Spleen (tissue), 11 donors: ENCODE results near the gene GDPD5. TPM values are rescaled to one million over a fixed set of nuclear protein-coding genes. Genes with fewer than 3 reads are reported as not detected.

ENCODE experiments used
- DNase-seq: peaks from one replicate; pipeline ENCODE4 v3.0.0-alpha.2; 2020
- H3K27ac ChIP-seq, 8 donors: fragments of 200-600 bp; sonication (generic) in 7 of 8; 1 replicate in 4 of 8; 2 replicates in 4 of 8; pipeline versions ENCODE4 v1.5.0 to v1.8.0; 2016 to 2021; ENCODE audit warnings: inconsistent platforms in 4 of 8, mild to moderate bottlenecking in 4 of 8, moderate library complexity in 1 of 8
- H3K27me3 ChIP-seq, 7 donors: fragments of 200-600 bp; sonication (generic) in 6 of 7; replicated peaks in 1 of 7; 1 replicate in 4 of 7; 2 replicates in 3 of 7; pipeline versions ENCODE4 v1.5.0 to v1.8.0; 2016 to 2021; ENCODE audit warnings: inconsistent platforms in 3 of 7, mild to moderate bottlenecking in 1 of 7
- H3K36me3 ChIP-seq, 6 donors: fragments of 200-600 bp; sonication (generic) in 5 of 6; 1 replicate in 4 of 6; 2 replicates in 2 of 6; pipeline versions ENCODE4 v1.5.0 to v1.8.0; 2016 to 2021; ENCODE audit warnings: inconsistent platforms in 2 of 6
- H3K4me1 ChIP-seq, 6 donors: fragments of 200-600 bp; sonication (generic) in 5 of 6; 1 replicate in 3 of 6; 2 replicates in 3 of 6; pipeline versions ENCODE4 v1.5.0 to v1.8.0; 2016 to 2021; ENCODE audit warnings: inconsistent platforms in 3 of 6
- H3K4me3 ChIP-seq, 8 donors: fragments of 200-600 bp; sonication (generic) in 7 of 8; 1 replicate in 4 of 8; 2 replicates in 4 of 8; pipeline versions ENCODE4 v1.5.0 to v1.8.0; 2016 to 2021; ENCODE audit warnings: inconsistent platforms in 4 of 8, mild to moderate bottlenecking in 4 of 8, moderate library complexity in 2 of 8
- H3K9me3 ChIP-seq, 8 donors: fragments of 200-600 bp; sonication (generic) in 7 of 8; 1 replicate in 4 of 8; 2 replicates in 4 of 8; pipeline versions ENCODE4 v1.5.0 to v1.8.0; 2016 to 2021; ENCODE audit warnings: inconsistent platforms in 4 of 8
- CTCF ChIP-seq, 11 experiments: fragments of 200-600 bp in 7 of 11; fragments of 450-650 bp in 4 of 11; sonication (generic) in 4 of 11; IDR thresholded peaks in 8 of 11; conservative IDR thresholded peaks in 3 of 11; 1 replicate in 7 of 11; 2 replicates in 4 of 11; pipeline versions ENCODE4 v1.4.0 to v1.8.0; 2016 to 2021; ENCODE audit warnings: antibody characterized with exemption in 11 of 11, inconsistent platforms in 4 of 11, mild to moderate bottlenecking in 1 of 11
- POLR2A ChIP-seq, 3 donors: fragments of 450-650 bp; IDR thresholded peaks; one replicate each; pipeline ENCODE4 v1.5.1; 2017; ENCODE audit warnings: antibody characterized with exemption in 3 of 3, mild to moderate bottlenecking in 1 of 3
- POLR2AphosphoS5 ChIP-seq, 3 donors: sonication (generic); formaldehyde crosslinking; IDR thresholded peaks; one replicate each; pipeline ENCODE4 v1.5.1; 2017; ENCODE audit warnings: antibody characterized with exemption in 3 of 3
- WGBS, 5 donors: extraction: QIAGEN DNeasy Blood & Tissue Kit in 3 of 5; methylation state at CpG; one replicate each; pipeline versions ENCODE4 v1.1.5 to v1.1.7; 2013 to 2018; 5-methylcytosine and 5-hydroxymethylcytosine counted together
- intact Hi-C: fragments of 100-400 bp; cut with DNase I; formaldehyde crosslinking; loops from one replicate; pipeline ENCODE4 v1.15.0; 2023; ENCODE audit warnings: low total_unique reads
- polyA plus RNA-seq, 3 donors: library from polyadenylated mRNA; stranded (reverse); fragments of 200-250 nt; gene quantifications; one replicate each; pipeline ENCODE4 v1.2.1, GENCODE V29; 2013
- total RNA-seq, 7 donors: library from RNA; depleted of rRNA in 3 of 7; stranded (reverse); fragments of >200 nt in 3 of 7; fragmentation: NEBNext Ultra II Directional in 4 of 7; extraction: Animal tissue kit (Norgen Biotek cat#: 25700) in 4 of 7; gene quantifications; one replicate each; pipeline versions ENCODE4 v1.1.0 to v1.2.1, GENCODE V29; 2016 to 2021
- donor health status: healthy with polysubstance abuse.
- donor health status: DM: no; HTN: no; CAD: no; lungs with moderate emphysema.
- donor health status: DM: no; HTN: no; CAD: no.
- donor health status: Bipolar disorder and iron deficiency.
- donor health status: healthy.
- donor health status: DM: no; HTN: no; CAD: no.
- donor health status: DM: yes; HTN: yes; CAD: no.

GDPD5 gene
- total and polyA plus RNA-seq, 10 donors: 44.6 to 273 (median 146) TPM

DNA sequence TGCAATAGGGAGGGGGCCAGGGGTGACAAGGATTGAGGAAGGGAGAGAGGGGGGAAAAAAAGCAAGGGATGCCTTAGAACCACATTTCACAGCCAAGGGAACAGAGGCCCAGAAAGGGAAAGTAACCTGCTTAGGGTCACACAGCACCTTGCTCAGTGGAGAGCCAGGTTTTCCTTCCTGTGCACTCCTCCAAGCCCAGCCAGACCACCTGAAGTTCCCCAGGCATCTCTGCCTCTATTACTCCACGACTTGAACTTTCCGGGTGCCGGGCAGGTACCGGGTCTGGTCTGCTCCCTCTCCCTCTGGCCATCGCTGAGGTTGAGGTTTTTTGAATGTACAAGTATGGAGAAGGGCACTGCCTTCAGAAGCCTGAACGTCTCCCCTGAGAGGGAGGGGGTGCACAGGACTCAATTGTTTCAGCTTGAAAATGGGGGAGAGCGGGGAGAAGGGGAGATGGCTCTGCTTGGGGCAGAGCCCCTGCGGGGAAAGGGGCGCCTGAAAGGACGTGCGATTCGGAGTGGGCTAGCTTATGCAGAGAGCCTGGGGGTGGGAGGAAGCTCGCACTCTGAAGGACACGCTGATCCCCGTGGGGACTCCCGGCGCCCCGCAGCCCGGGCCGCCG is 35.8 kb upstream of the GDPD5 start:
- Histone ChIP-seq H3K4me3 (peak overlapping the region; percentile 72 to 91 (median 76)), H3K9me3 (no peaks in the 10 kb centered on the region), H3K27me3 (peaks cover 0 to 13% (median 0%) of the 10 kb centered on the region in 7 donors), H3K36me3 (peaks cover 0 to 8% (median 5%) of the 10 kb centered on the region in 6 donors), H3K4me1 (peaks cover 42 to 90% (median 63%) of the 10 kb centered on the region in 6 donors), H3K27ac (peak overlapping the region; percentile 93 to 98 (median 95))
- TF ChIP-seq CTCF (IDR thresholded peaks at IDR 0.05 in 8 of 11, conservative IDR thresholded peaks at IDR 0.05 in 3 of 11): no peak
- no peak for TF ChIP-seq POLR2AphosphoS5 (IDR thresholded peaks at IDR 0.05)
- TF ChIP-seq POLR2A (IDR thresholded peaks at IDR 0.05): no peak
- intact Hi-C loops: no loop called here
- no peak for DNase-seq
- WGBS, 5 donors: 14 to 20% (median 16%) methylated on average over 19 to 21 of the region's 21 CpGs

- H3K27me3 ChIP-seq: peaks cover 0 to 13% (median 0%) of the 10 kb centered on the region in 7 donors
- 73 to 92% (median 83%) methylated on average over 1 of the region's 1 CpG for WGBS, 5 donors
- H3K27ac ChIP-seq: peak overlapping the region in 4 of 8 donors; percentile 94 to 98 (median 96)
- H3K4me1 ChIP-seq: peaks cover 36 to 81% (median 54%) of the 10 kb centered on the region in 6 donors
- H3K9me3 ChIP-seq: no peaks in the 10 kb centered on the region
- intact Hi-C loops: no loop called here
- H3K36me3 ChIP-seq: no peaks in the 10 kb centered on the region
- no peak overlapping the region for H3K4me3 ChIP-seq
- no peak for TF ChIP-seq POLR2A (IDR thresholded peaks at IDR 0.05)
- no peak for TF ChIP-seq CTCF (IDR thresholded peaks at IDR 0.05 in 8 of 11, conservative IDR thresholded peaks at IDR 0.05 in 3 of 11)
- no peak for TF ChIP-seq POLR2AphosphoS5 (IDR thresholded peaks at IDR 0.05)
- no peak for DNase-seq
Observed at GRCh38 chr11:75560644-75561043, 34.9 kb upstream of the GDPD5 start.

- 51 to 70% (median 57%) methylated on average over 8 of the region's 8 CpGs for WGBS, 5 donors
- TF ChIP-seq CTCF (IDR thresholded peaks at IDR 0.05 in 8 of 11, conservative IDR thresholded peaks at IDR 0.05 in 3 of 11): no peak
- TF ChIP-seq POLR2AphosphoS5 (IDR thresholded peaks at IDR 0.05): peak in 2 of 3 donors; percentile 24 to 47
- no peaks in the 10 kb centered on the region for H3K9me3 ChIP-seq
- H3K27ac ChIP-seq: peak overlapping the region; percentile 38 to 97 (median 78)
- intact Hi-C loops: no loop called here
- H3K4me3 ChIP-seq: no peak overlapping the region
- peaks cover 0 to 13% (median 0%) of the 10 kb centered on the region in 7 donors for H3K27me3 ChIP-seq
- H3K4me1 ChIP-seq: peaks cover 24 to 79% (median 41%) of the 10 kb centered on the region in 6 donors
- no peak for DNase-seq
- no peaks in the 10 kb centered on the region for H3K36me3 ChIP-seq
Observed at GRCh38 chr11:75558939-75559843, 33.5 kb upstream of the GDPD5 start.
